ENCODE results near the gene DHRS7. TPM values are rescaled to one million over a fixed set of nuclear protein-coding genes. Genes with fewer than 3 reads are reported as not detected.
A peak's percentile ranks its signal among the peaks of the same experiment; 100 is the strongest.

The DHRS7 gene
- total RNA-seq, 4 donors from 2014 or later, result 18.2 to 1,170 (median 337) TPM

- Histone ChIP-seq H3K36me3 (no peaks in the 10 kb centered on the region), H3K27me3 (no peaks in the 10 kb centered on the region), H3K27ac (no peak overlapping the region), H3K4me1 (no peaks in the 10 kb centered on the region), H3K4me3 (no peak overlapping the region), H3K9me3 (no peaks in the 10 kb centered on the region)
- no peak for DNase-seq
- TF ChIP-seq CTCF (IDR thresholded peaks at IDR 0.05) (no peak), POLR2A (IDR thresholded peaks at IDR 0.05) (no peak)
Measured at GRCh38 chr14:60188696-60189095, 23.5 kb upstream of the DHRS7 start.

GRCh38 chr14:60188115-60188514 is 22.9 kb upstream of the DHRS7 start:
- Histone ChIP-seq H3K9me3 (no peaks in the 10 kb centered on the region), H3K4me3 (no peak overlapping the region), H3K4me1 (no peaks in the 10 kb centered on the region), H3K36me3 (no peaks in the 10 kb centered on the region), H3K27me3 (no peaks in the 10 kb centered on the region), H3K27ac (no peak overlapping the region)
- DNase-seq, result no peak
- peak in 3 of 6 experiments; percentile 14 to 31 (median 18) for TF ChIP-seq CTCF (IDR thresholded peaks at IDR 0.05)
- TF ChIP-seq POLR2A (IDR thresholded peaks at IDR 0.05), result no peak

GRCh38 chr14:60184905-60185555 is 19.8 kb upstream of the DHRS7 start:
- Histone ChIP-seq H3K36me3 (no peaks in the 10 kb centered on the region), H3K27ac (no peak overlapping the region), H3K9me3 (no peaks in the 10 kb centered on the region), H3K27me3 (no peaks in the 10 kb centered on the region), H3K4me1 (no peaks in the 10 kb centered on the region), H3K4me3 (no peak overlapping the region)
- TF ChIP-seq POLR2A (IDR thresholded peaks at IDR 0.05), result no peak
- no peak for TF ChIP-seq CTCF (IDR thresholded peaks at IDR 0.05)
- no peak for DNase-seq

- Histone ChIP-seq H3K36me3 (no peaks in the 10 kb centered on the region), H3K4me1 (no peaks in the 10 kb centered on the region), H3K27me3 (no peaks in the 10 kb centered on the region), H3K27ac (peak overlapping the region; percentile 18 to 51 (median 45)), H3K4me3 (peak overlapping the region; percentile 27 to 53 (median 34)), H3K9me3 (no peaks in the 10 kb centered on the region)
- DNase-seq, result no peak
- TF ChIP-seq CTCF (IDR thresholded peaks at IDR 0.05) (peak; percentile 53 to 97 (median 88)), POLR2A (IDR thresholded peaks at IDR 0.05) (no peak)
Measured at GRCh38 chr14:60184146-60184904, 19.1 kb upstream of the DHRS7 start.

- H3K36me3 ChIP-seq, result no peaks in the 10 kb centered on the region
- peak overlapping the region; percentile 27 to 53 (median 34) for H3K4me3 ChIP-seq
- H3K27me3 ChIP-seq, result no peaks in the 10 kb centered on the region
- no peaks in the 10 kb centered on the region for H3K9me3 ChIP-seq
- H3K27ac ChIP-seq, result peak overlapping the region; percentile 18 to 51 (median 45)
- TF ChIP-seq POLR2A (IDR thresholded peaks at IDR 0.05) (no peak), CTCF (IDR thresholded peaks at IDR 0.05) (no peak)
- no peak for DNase-seq
- no peaks in the 10 kb centered on the region for H3K4me1 ChIP-seq
Measured at GRCh38 chr14:60183741-60184140, 18.5 kb upstream of the DHRS7 start.

Measured in Peyer's patch (tissue), 4 donors.